Activated T-cell treated with anti-CD3 and anti-CD28 coated beads for 24 hours (primary cell): ENCODE data around the gene PLD4.

Source experiments
- DNase-seq: peaks from one replicate; pipeline ENCODE4 v3.0.0-alpha.2; 2020; ENCODE audit warnings: low read depth

PLD4 gene

GRCh38 chr14:104956290-104956890, 31.7 kb downstream of the PLD4 start:
- no peak for DNase-seq

DNA sequence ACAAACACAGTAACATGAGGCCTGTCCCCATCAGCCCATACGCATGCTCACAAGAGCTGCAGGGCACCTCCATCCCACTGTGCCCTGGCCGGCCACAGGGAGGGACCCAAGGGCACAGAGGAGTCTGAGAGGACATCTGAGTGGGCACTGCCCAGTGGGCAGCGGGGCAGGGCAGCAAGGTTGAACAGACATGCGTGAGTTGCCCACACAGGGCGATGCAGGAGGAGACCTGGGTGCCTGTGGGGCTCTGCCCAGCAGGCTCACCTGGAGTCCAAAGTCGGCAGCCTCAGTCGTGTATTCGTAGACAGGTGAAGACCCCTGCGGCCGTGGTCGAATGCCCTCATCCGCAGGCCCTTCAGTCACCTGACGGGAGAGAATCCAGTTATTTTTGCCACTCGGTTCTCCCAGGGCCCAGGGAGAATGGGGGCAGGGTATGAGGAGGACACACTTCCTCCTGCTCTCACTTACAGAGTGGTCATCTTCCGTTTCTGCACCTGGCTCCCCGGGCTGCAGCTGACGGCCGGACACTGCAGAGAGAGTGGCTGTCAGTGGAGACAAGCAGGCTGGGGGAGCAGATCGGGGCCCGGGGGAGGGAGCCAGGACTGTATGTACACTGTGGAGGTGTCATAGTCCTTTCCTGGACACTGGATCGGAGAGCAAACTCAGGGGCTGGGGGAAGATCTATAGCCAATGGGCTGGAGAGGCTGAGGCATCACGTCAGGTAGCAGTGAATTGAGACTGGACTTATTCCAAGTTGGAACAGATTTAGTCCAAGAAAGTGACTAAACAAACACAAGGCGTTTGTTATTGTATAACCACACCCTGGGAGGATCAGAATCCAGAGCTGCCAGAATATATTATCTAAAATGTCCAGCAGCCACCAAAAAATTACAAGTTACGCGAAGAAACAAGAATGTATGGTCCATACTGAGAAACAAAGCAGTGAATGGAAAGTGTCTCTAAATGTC, 32.8 kb downstream of the PLD4 start:
- DNase-seq = no peak

- DNase-seq = no peak
Measured at GRCh38 chr14:104964546-104964945, 39.9 kb downstream of the PLD4 start.

DNA sequence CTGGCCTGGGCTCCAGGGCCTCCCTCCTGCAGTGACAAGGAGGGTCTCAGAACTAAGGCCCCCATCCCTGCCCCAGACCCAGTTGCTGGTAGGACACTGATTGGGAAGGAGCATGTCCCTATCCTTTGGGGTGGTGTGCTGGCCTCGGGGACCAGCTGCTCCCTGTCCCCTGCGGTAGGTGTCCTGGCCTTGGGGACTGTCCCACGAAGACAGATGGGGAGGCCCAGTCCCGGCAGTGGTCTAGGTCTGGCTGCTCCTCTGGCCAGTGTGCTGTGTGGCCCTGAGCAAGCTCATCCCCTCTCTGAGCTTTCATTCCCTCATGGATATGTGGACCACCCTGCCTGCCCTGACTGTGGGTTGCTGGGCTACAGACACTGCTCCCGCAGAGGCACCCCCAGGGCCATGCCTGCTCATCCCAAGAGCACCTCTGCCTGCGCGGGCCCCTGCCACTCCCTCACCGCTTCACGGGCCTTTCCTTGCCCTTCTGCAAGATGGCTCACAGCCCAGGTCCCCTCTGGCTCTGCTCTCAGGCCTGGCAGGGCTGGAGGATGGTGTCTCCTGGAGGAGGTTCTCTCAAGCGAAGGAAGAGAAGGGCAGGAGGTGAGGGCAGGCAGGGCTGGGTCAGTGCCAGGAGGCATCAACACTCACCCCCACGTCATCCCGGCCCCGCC, 41.0 kb downstream of the PLD4 start:
- no peak for DNase-seq

DNA sequence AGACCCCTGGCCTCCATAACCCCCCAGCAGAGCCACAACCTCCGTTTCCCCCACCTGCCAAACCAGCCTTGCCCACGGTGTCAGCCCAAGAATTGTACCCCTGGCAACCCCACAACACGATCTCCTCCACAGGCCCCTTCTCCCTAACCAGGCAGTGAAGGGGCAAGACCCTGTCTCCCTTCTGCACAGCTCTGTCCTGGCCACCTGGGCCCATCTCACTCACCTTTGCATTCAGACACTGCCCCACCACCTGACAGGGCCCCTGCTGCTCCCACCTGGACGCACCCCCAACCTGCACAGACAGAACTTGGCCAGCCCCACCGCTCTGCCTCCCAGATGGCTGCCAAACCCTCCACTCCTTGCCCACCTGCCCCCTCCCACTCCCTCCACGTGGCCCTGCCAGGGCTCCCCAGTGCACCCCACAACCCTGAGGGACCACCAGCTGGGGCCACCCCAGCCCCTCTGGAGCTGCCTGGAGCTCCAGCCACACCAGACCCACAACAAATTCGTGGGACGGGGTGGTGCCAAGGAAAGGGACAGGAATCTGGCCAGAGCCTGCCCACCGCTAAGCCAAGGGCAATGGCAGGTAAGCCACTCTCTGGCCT, 41.7 kb downstream of the PLD4 start:
- DNase-seq = no peak

GRCh38 chr14:104966981-104967385, 42.3 kb downstream of the PLD4 start:
- DNase-seq = no peak

DNA sequence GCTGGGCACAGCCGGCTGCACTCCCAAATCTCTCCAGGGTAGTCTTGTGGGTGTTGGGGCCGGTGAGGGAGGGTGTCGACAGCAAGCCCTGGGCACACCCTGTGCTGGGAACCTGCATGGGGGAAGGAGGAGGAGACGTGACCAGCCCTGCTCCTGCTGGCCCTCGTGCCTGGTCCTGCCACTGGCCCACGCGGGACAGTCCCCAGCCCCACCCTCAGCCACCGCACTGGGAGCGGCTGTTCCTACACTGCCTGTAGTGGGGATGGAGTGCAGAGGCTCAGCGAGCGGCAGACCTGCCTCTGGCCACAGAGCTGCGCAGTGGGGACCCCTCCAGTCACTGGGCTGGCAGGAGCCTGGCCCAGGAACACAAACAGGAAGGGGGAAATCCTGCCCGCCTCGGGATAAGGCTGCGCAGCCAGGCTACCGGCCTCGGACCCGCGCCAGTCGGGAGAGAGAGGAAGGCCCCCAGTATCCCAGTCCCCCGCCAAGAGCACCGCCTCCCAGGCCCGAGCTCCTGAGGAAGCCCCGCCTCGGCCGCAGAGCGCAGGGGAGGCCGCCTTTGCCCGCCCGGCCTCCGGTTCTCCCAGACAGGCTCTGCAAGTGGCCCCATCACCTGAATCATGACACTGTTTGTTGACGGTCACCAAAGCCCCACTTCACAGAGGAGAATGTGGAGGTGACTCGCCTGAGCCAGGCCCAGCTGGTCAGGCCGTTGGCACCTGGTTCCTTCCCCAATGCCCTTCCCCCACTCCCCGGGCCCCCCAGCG, 42.9 kb downstream of the PLD4 start:
- no peak for DNase-seq

DNA sequence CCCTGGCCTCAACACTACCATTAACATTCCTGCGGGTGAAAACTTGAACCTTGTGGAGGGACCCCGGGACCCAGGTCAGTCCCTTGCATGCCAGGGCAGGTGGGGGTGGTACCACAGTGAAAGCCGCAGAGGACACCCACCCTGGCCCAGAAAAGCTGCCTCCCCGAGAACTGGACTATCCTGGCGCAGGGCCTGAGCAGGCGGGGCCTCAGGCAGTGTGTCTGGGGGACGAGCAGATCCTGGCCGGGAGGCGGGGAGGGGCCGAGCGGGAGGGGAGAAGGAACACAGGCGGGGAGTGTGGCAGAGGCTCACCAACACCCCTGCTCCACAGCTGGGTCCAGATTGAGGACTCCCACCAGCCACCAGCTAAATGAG, 43.5 kb downstream of the PLD4 start:
- DNase-seq = no peak

GRCh38 chr14:104968541-104969401, 44.1 kb downstream of the PLD4 start:
- DNase-seq = no peak

DNA sequence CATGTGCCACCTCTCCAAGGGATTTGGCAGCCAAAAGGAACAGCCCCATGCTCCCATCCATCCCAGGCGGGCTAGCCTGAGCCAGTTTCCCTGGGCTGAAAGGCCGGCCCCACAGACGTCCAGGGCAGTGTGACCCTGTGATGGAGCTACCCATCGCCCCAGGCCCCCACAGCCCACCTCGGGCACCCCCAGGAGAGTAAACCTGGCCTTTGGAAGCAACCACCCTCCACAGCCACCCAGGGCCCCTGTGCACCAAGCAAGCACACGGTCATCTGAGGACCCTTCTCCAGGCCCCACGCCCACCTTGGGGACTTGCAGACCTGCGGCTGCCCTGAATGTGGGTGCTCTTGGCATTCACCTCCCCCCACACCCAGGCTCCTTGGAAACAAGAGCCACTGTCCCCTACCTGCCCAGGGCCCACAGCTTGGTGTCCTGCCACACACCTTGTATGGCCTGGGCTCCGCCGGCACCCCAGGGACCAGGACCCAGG, 45.1 kb downstream of the PLD4 start:
- no peak for DNase-seq

- DNase-seq = no peak
Measured at GRCh38 chr14:104970231-104971068, 45.8 kb downstream of the PLD4 start.

- DNase-seq = no peak
Measured at GRCh38 chr14:104971447-104972240, 47.0 kb downstream of the PLD4 start.

GRCh38 chr14:104972301-104973134, 47.8 kb downstream of the PLD4 start:
- no peak for DNase-seq

DNA sequence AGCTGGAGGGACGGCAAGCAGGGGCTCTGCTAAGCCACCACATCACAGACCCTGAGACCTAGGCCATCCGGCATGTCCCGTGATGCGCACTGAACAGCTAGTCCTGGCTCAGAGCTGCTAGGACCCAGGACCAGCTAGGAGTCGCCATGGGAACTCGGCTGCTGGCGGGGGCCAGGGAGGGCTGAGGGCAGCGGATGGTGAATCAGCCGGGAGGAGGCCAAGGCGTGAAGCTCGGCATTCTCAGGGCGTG, 48.4 kb downstream of the PLD4 start:
- no peak for DNase-seq

DNA sequence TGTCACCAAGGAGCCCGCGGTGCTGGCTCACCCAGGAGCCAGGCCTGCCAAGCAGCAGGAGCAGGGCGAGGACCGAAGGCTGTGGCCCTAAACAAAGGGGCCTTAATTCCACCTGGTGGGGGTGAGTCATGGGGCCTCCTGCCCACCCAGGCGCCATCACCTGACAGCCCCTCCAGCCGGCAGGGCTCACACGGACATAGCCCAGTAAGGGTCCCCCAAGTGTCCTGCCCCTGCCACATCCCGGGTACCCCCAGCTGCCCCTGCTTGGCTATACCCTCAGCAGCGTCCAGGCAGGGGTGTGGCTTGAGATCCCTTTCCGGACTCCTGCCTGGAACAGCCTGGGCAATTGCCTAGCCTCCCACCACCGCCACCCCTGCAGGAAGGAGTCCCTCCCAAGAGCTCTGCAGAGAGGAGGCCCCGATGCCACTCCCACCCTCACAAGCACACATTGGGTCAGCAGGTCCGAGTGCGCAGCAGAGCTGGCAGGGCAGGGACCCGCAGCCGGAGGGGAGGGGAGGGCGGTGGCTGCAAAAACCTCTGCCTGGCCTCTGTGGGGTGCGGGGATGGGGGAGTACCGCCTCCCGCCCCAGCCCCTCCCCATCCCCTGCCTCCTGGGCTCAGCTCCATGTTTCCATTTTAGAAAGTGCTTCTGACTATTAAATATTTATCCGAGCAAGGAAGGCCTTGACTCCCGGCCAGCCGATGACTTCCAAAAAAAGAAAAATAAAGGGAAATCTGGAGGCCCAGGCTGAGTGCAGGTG, 48.9 kb downstream of the PLD4 start:
- DNase-seq = no peak

DNA sequence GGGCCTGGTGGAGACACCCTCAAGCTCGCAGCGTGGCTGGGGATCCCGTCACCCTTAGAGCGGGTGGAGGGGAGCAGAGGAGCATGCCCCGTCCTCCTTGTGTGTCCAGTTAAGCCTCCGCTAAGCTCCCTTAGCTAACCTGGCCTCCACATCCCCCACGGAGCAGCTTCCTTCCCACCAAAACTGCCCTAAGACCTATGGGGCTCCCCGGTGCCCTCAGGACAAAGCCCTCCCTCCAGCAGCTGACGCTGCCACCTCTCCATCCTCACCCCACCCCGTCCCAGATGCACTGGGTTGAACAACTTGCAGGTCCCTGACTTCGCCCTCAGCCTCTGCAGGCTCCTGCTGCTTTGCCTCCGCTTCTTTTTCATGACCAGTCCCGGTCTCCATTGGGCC, 49.5 kb downstream of the PLD4 start:
- DNase-seq = no peak

DNA sequence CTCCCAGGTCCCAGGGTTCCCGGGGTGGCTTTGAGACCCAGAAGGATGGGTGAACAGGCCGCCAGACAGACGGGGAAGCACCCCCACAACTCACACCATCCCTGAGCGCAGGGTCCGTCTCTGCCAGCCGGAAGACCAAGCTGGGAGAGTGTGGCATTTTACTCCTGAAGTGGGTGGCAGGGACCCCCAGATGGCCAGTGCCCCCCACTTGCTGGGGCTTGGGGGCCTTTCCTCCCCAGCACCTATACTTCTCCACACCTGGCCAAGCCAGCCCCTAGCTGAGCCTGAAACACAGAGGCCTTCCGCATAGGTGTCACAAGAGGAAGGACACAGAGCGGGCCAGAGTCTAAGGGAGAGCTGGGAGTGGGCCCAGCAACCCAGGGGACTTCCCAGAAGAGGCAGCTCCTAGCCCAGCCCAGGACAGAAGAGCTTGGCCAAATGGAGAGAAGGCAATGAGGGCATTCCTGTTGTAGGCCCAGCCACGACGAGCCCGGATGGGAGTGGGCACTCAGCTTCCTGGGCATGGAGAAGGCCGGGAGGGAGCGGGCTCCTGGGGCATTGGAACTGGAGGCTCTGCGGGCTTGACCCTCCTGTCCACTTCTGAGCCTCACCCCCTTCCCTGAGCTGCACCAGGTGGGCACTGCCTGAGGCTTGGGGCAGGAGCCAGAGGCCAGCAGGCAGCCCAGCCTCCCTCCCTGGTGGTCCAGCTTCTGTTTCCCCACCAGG, 50.1 kb downstream of the PLD4 start:
- DNase-seq = no peak
